ENCODE data around the gene SORBS2. TPM values are rescaled to one million over a fixed set of nuclear protein-coding genes. Genes with fewer than 3 reads are reported as not detected.

Gene SORBS2
- total RNA-seq, 1 experiment from 2014 or later = 3.6 TPM

DNA sequence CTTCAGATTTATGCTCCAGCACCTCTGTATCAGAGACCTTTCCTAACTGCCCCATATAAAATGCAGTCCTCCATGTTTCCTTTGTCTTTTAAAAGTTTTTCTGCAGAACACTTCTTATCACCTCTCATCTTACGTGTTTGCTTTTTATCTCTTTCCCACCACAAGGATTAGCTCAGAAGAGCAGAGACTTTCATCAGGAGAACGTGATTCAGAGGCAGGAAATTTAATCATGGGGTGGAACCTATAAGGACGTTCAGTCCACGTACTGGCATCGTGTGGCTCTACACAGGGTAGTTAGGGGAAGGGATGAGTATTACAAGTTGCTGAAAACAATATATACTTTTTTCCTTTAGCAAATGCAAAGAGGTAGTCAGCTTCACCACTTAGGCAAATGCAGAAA lies 98.7 kb downstream of the SORBS2 start:
- no peak for DNase-seq (ENCODE audit: low read depth)

DNA sequence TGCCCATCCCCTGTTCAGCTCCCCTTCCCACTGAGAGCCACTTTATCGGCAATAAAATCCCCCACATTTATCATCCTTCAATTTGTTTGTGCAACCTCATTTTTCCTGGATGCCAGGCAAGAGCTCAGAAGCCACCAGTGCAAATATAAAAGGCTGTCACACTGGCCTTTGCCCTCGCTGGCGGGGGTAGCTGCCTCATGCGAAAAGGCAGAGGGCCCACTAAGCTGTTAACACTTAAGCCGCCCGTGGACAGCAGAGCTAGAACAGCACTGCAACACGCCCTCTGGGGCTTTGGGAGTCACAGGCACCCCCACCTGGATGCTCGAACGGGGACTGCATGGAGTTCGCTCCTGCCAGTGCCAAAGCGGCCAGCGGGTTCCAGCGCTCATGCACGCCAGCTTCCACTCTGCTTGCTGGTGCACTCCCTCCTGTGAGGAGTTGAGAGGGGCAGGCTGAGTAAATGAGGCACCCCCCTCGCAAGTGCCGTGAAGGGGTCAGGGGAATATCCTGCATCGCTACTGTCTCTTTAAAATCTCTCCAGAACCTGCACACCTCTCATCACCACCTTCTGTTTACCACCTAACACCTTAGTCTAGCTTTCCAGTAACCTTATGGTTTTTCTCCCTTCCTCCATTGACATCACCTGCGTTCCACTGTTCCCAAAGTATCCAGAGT lies 99.5 kb downstream of the SORBS2 start:
- no peak for DNase-seq (ENCODE audit: low read depth)

DNA sequence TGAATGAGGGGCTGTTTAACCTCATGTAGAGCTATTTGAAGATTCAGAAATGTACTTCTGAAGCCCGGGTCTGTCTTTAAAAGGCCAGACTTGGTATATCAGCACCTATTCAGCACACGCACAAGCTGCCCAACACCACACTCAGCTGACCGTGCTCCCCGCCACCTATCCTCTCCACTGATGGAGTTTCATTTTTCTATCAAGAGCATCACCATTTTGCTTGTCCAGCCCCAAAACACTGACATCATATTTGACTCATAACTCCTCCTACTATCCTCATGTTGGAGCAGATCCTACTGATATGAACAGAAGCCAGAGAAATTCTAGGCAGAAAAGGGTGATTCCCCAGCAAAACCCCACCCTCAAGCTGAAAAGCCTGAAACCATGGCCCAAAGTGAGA lies 100.3 kb downstream of the SORBS2 start:
- DNase-seq (ENCODE audit: low read depth) = peak; percentile 22

DNA sequence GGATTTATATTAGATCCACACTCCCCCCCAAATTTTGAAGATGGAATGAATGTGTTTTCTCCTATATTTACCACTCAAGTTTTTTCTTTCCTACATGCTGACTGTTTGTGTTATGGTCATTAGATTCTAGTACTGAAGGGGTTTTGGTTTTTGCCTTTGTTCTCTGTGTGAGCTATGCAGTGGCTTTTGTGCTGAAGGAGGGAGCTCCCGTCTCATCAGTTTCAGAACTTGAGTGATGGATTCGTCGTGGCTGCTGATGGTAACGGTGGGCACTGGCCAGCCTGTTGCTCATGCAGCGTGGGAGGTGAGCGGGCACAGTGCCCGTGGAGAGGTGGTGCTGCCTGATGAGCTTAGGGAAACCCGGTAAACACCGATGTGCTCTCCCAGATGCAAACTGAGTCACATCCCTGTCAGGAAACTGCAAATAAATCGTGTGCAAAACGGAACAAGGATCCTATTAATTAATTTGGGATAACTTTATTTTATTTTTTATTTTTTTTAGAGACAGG lies 101.5 kb downstream of the SORBS2 start:
- peak; percentile 34 for DNase-seq (ENCODE audit: low read depth)

DNA sequence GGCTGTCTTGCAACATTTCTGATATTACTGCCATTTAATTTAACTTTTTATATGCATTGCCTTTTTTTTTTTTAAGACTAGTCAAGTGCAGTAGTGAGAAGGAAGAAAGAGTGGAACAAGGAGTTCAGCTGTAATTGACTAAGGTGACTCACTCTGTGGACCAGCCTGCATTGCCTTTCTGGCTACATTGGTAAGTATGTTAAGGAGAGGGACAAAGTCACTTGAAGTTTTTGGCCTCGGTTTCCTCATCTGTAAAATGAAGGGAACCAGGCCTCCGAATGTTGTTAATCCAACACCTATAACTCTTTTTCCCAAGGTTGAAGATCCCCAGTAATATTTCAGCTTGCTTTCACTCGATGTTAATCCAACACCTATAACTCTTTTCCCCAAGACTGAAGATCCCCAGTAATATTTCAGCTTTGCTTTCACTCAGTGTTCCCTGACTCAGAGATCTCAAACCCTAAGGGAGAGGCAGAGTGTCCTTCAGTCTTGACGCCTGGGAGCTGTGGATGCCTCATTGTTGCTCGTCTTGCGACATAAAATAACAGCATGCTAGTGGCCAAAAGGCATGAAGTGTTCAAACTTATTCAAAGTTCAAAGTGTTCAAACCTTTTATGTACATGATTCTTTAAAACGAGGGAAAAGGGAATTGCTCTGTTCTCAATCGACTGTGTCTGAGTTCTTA lies 102.0 kb downstream of the SORBS2 start:
- peak; percentile 40 for DNase-seq (ENCODE audit: low read depth)

DNA sequence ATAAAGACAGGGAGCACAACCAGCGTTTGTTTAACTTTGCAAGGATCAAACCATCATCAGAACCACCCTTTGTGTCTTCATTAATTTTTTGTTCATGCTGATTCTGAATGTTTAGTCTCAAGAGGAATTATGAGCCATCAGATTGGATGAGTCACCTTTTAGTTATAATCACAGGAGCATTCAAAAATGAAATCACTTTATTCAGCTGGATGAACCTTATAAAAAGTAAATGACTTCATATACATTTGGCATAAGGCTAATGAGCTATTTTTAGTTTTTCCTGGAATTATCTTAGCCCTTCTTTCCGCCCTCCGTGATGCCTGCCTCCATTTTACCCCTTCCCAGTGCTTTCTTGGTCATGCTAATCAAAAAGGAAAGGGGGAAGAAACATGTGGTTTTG lies 103.6 kb downstream of the SORBS2 start:
- DNase-seq (ENCODE audit: low read depth) = peak; percentile 58

DNA sequence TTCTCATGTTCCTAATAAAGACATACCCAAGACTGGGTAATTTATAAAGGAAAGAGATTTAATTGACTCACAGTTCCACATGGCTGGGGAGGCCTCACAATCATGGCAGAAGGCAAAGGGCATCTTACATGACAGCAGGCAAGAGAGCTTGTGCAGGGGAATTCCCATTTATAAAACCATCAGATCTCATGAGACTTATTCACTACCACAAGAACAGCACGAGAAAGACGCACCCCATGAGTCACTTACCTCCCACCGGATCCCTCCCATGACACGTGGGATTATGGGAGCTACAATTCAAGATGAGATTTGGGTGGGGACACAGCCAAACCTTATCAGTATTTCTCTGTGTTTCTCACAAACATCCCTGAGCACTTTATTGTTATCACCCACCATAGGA lies 104.4 kb downstream of the SORBS2 start:
- peak; percentile 61 for DNase-seq (ENCODE audit: low read depth)

DNA sequence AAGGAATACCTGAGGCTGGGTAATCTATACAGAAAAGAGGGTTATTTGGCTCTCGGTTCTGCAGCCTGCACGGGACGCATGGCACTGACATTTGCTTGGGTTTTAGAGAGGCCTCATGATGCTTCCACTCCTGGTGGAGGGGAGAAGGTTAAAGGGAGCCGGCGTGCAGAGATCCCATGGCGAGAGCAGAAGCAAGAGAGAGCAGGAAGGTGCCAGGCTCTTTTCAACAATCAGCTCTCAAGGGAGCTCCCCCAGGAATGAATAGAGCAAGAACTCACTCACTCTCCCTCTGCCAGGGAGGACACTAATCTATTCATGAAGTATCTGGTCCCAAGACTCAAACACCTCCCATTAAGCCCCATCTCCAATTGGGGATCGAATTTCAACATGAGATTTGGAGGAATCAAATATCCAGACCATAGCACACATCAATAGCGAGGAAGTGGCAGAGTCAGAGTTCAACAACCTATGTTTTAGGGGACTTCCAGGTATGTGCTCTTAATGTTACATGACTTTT lies 109.8 kb downstream of the SORBS2 start:
- no peak for DNase-seq (ENCODE audit: low read depth)

DNA sequence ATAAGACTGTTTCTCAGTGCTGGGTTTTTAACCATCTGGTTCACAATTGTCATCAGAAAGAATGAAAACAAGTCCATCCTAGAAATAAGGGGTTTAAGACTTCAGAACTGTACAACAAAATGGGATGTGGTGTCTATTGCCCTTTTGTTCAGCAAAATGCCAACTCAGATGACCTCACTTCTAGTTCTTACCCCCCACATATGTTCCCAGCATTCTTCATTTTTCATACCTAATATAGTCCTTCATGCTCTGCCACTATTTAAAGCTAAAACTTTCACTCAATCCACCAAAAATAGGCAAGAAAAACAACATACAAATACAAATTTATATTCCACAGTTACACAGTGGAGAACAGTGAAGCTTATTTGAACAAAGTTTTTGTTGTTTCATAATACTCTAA lies 111.4 kb downstream of the SORBS2 start:
- DNase-seq (ENCODE audit: low read depth) = no peak

DNA sequence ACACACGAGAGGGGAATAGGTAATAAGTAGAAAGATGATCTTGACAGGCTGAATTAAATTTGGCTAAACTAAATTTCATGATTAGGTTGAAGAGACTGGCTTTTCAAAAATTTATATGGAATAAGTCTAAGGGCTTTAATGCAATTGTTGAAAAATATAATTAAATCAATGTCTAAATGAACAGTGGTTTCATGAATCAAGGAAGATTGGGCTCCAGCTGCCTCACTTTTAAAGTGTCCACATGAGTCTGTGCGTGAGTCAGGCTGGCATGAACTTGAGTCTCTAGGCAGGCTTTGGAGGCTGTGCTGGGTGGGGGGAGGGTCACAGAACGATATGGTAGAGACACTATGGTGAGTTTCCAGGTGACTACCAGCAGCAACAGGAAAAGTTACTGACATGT lies 111.9 kb downstream of the SORBS2 start:
- DNase-seq (ENCODE audit: low read depth) = no peak

DNA sequence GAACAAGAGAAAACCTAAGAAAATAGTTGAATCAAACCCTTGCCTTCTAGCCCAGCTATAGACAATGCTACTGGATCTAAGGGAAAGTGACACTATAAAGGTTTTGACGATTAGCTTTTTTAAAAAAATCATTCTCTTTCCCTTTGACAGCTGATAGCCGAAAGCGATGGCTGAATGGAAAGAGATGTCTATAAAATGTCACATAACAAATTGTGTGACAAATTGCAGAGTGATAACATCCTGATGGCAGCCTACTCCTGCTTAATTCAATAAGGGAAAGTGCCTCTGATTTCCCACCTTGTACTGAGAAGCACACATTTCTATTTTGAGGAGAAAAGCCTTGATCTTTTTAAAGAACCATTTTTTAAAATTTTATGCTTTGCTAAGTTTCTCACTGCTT lies 114.5 kb downstream of the SORBS2 start:
- DNase-seq (ENCODE audit: low read depth) = no peak

DNA sequence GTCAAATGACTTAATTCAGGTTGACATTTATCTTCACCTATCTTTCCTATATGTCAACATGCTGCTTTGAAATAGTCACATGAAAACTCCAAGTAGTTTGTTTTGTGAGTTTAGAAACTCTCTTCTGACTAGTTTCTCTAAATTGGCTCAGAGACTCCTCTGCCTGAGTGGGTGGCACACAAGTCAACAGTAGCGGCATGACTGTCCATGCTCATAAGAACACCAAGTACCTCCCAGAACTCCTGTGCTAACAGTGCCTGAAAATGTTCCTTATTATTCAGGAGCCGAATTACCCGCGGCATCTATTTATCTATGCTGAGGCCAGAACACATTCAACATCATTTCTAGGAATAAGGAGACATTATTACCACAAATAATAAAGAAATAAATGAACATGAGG lies 116.3 kb downstream of the SORBS2 start:
- DNase-seq (ENCODE audit: low read depth) = no peak

DNA sequence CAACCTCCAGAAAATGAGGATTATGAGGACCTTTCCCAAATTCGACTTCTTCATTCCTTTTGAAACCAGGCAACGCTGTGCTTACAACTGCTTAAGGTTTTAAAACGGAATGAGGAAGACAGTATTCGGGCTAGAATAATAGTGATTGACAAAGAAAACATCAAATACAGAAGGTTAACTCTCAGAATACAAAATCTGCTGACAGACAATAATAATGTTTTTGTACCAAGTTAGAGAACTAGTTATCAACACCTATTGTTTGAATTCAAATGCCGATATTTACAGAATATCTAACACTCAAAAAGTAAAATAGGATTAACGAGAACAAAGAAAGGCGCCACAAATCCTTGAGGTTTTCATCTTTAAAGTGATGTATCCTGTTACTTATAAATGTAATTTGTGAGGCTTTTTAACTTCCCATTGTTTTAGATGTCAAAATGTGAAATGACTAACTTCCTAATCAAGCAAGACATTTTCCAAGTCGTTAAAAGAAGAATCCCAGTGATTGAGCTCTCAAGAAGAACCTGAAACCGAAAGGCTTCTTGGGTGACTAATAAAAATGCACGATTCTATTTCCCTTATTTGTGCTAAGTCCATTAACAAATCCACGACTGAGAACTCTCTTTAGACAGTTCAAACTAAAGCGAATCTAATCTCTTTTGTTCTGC lies 118.3 kb downstream of the SORBS2 start:
- DNase-seq (ENCODE audit: low read depth) = peak; percentile 15

DNA sequence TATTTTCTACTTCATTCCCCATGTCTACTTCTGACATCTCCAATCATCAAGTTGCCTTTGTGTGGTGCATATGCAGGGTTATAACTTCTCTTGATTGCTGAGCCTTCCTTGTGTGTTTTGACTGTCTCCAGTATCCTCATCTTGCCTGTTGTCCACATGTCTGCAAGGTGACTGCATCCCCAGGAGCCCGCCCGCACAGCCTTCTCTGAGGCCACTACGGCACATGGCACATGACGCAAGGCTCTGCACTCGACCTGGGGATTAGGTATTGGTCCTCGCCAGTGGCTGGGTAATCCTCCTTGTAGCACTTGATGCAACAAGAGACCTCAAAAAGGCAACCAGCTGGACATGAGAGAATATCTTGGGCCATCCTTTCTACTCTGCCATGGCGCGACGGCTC lies 122.6 kb downstream of the SORBS2 start:
- no peak for DNase-seq (ENCODE audit: low read depth)

DNA sequence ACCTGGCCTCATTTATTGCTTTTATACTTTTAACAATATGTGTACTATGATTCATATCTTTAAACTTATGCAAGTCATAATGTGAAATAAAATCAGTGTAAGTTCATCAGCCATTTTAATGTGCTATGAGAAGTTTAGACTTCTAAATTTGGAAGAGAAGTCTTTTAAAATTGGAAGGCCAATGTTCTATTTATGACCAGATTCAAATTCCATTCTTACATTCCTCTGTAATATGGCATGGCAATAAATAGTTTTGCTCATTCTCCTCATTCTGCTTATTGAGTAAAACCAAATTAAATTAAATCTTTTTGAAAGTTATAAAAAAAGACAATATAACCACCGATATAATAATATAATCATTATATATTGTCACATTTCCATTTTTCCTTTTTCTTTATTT lies 126.2 kb downstream of the SORBS2 start:
- no peak for DNase-seq (ENCODE audit: low read depth)

DNA sequence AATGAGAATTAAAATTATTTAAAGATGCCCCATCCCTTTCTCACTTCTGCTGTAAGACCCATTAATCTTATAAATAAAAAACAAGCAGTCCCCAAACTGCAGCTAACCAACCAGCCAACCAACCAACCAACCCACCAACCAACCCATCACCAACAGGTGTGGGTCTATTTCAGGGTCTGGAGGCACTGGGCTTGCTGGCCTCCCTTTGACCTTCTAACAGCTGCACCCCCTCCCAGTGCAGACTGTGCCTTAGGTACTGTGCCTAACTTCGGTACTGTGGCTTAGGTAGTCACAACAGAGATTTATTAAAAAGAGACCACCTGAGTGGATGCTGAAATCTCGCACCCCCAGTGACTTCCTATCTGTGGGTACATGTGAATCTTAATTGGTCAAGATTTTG lies 128.1 kb downstream of the SORBS2 start:
- DNase-seq (ENCODE audit: low read depth) = no peak

DNA sequence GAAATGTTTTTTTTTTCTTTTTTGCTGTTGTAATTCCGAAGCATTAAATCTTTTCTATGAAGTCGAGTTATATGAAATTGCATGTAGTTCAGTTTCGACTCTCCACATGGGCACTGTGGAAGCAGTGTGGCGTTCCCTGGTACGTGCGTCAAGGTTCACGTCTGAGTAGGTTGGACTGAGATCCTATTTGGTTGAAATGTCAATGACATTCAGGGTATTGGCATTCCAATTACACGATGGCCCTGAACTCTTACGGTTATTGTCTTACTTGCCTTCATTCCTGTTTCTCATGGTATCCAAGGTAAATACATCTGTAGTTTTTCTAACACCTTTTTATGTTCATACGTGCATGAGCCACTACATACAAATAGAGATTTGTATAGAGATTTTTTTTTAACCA lies 128.8 kb downstream of the SORBS2 start:
- DNase-seq (ENCODE audit: low read depth) = no peak

DNA sequence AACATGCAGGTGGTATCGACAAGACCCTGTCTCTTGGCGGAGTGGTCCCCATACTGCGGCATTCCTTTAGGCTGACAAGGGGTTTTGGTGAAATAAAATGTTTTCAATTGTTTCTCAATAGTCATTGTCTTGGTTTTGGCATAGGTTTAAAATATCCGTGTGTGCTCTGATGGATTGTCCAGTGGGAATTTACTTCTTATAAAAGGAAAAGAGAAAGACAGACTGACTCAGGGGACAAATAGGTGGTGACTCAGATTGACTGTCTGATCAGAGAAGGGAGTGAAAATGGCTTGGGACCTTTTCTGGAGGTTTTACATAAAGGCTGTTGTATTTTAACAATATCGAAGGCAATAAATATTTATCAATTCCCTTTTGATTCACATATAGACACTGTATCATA lies 129.8 kb downstream of the SORBS2 start:
- peak; percentile 69 for DNase-seq (ENCODE audit: low read depth)

DNA sequence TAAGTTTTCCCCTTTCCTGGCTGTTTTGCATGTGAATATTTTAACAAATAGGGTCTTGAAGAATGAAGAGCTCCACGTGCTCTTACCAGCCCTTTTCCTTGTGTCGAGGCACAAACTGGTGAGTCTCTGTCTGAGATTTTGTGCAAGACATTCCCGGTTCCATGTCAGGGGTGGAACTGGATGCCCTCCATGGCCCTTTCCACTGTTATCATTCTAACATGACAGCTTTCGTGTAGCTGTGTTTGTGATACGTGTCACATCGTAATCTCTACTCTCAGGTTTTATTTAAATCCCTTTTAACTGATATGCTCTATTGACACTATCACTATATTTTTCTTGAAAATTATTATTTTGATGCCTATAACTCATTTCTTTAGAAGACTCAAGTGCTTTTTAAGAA lies 130.4 kb downstream of the SORBS2 start:
- DNase-seq (ENCODE audit: low read depth) = no peak

DNA sequence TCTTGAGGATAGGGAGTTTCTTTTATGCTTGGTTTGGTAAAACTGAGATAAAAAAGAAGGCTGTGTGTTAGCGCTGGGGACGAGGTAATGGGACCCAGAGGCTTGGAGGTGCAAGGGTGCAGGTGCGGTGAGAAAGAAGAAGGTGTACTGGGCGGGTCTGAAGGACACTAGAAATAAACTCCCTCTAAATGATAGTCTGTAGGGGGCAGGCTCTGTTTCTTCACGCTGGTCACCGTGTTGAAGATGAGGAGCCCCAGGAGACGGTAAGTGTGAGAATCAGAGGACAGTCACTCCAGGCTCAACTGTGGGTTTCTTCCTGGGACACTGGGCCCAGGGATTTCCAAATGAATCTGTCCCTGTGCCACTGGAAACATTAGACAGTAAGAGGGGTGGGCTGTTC lies 131.4 kb downstream of the SORBS2 start:
- DNase-seq (ENCODE audit: low read depth) = no peak

DNA sequence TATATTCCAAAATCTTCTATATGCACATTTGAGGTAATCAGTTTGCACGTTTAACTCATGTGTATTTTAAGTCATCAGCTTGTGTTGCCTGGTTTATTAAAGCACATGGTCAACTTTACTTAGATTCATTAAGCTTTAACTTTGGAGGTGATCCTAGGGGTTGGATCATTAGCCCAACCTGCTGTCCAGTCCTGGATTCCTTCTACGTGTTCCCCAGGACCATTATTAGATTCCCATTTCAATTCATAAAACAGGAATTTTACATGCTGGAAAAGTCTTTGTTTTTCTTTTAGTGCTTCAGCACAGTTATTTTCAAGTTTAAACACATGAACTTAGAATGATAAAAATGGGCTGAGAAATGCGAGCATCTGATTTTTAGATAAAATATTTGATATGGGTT lies 132.5 kb downstream of the SORBS2 start:
- no peak for DNase-seq (ENCODE audit: low read depth)

DNA sequence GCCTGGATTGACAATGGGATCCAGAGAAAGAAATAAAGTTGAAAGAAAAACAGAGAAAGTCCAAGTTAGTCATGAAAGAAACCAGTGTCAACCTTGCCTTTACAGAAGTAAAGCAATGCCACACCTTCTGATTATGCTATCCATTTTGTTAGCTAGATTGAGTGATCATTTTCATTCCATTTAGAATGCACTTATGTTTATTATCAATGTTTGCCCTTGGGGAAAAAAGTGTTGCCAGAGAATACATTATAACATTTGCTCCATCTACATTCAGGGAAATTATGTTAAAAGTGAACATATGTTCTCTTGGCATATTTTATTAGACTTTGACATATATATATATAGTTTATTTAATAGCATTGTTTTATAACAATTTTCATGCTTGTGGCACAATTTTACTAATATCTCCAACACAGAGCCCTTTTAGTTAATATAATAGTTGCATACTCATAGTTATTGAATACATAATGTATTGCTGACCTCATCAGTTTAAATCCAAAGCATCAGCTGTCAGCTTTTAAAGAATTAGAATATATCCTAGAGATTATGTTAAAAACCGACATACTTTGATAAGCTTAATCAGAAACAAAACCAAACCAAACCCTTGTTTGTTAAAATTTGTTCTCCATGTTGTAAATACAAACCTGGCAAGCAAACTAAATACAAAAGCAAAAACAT lies 134.2 kb downstream of the SORBS2 start:
- DNase-seq (ENCODE audit: low read depth) = no peak
